OCI-LY7 (cell line): ENCODE data around the gene IBTK. TPM values are rescaled to one million over a fixed set of nuclear protein-coding genes. Genes with fewer than 3 reads are reported as not detected.
A peak's percentile ranks its signal among the peaks of the same experiment; 100 is the strongest.

ENCODE experiments used
- BruUV-seq: library from RNA; stranded (reverse); fragments of 400-500 nt; replicated peaks from 2 replicates; lab custom pipeline; 2021; lab: Mats Ljungman, UMichigan
- CTCF ChIA-PET: fragments of 300-600 bp; sonication (Branson Sonifier 250); formaldehyde crosslinking; loops from one replicate; lab custom pipeline; 2022; ENCODE audit warnings: antibody characterized with exemption; ENCODE audit not compliant: unreplicated experiment; lab: Charles Lee
- POLR2A ChIA-PET: fragments of 300-600 bp; sonication (Branson Sonifier 250); formaldehyde crosslinking; loops from one replicate; lab custom pipeline; 2022; ENCODE audit warnings: antibody characterized with exemption; lab: Charles Lee
- DNase-seq: peaks from one replicate; pipeline ENCODE4 v3.0.0-alpha.2; 2015; ENCODE audit warnings: low spot score
- H2AFZ ChIP-seq: fragments of 200-600 bp; sonication (generic), shearing (Covaris generic); 2 replicates; pipeline ENCODE4 v1.6.1; 2014; ENCODE audit warnings: mild to moderate bottlenecking, antibody characterized with exemption, low read length, moderate library complexity
- H3K27ac ChIP-seq: fragments of 200-600 bp; sonication (generic); 2 replicates; pipeline ENCODE4 v1.5.1; 2014; ENCODE audit warnings: mixed run types, low read depth, mild to moderate bottlenecking, moderate library complexity, low read length, inconsistent platforms; ENCODE audit not compliant: poor library complexity, severe bottlenecking
- H3K36me3 ChIP-seq: fragments of 200-600 bp; sonication (generic); 2 replicates; pipeline ENCODE4 v1.6.1; 2014; ENCODE audit warnings: mild to moderate bottlenecking, antibody characterized with exemption, low read length, moderate library complexity, mixed read lengths; ENCODE audit not compliant: insufficient read depth
- H3K4me1 ChIP-seq: fragments of 200-600 bp; sonication (generic); 2 replicates; pipeline ENCODE4 v1.5.1; 2014; ENCODE audit warnings: mild to moderate bottlenecking, low read length; ENCODE audit not compliant: insufficient read depth, poor library complexity, severe bottlenecking
- H3K4me2 ChIP-seq: fragments of 200-600 bp; sonication (generic); 2 replicates; pipeline ENCODE4 v1.6.1; 2014; ENCODE audit warnings: mild to moderate bottlenecking, low read length
- H3K4me3 ChIP-seq: fragments of 200-600 bp; sonication (generic); 2 replicates; pipeline ENCODE4 v1.5.1; 2014; ENCODE audit warnings: mild to moderate bottlenecking, low read depth, low read length; ENCODE audit not compliant: poor library complexity, severe bottlenecking
- H3K79me2 ChIP-seq: fragments of 200-600 bp; sonication (generic); 2 replicates; pipeline ENCODE4 v1.6.1; 2016; ENCODE audit warnings: low read depth, mild to moderate bottlenecking, low read length, moderate library complexity, mixed read lengths; ENCODE audit not compliant: insufficient read depth
- H3K9me2 ChIP-seq: fragments of 200-600 bp; sonication (generic); 2 replicates; pipeline ENCODE4 v1.6.1; 2016; ENCODE audit warnings: mild to moderate bottlenecking, low read length, mixed read lengths; ENCODE audit not compliant: insufficient read depth
- H3K9me3 ChIP-seq: fragments of 200-600 bp; sonication (generic); 2 replicates; pipeline ENCODE4 v1.6.1; 2014; ENCODE audit warnings: mild to moderate bottlenecking, mixed run types, low read length, mixed read lengths
- H4K20me1 ChIP-seq: fragments of 200-600 bp; sonication (generic); 2 replicates; pipeline ENCODE4 v1.6.1; 2014; ENCODE audit warnings: mild to moderate bottlenecking, antibody characterized with exemption, low read length, moderate library complexity, mixed read lengths; ENCODE audit not compliant: insufficient read depth
- CTCF ChIP-seq: fragments of 200-600 bp; sonication (generic); conservative IDR thresholded peaks from 2 replicates; pipeline ENCODE4 v1.5.1; 2014; ENCODE audit warnings: mild to moderate bottlenecking, antibody characterized with exemption, low read length, moderate library complexity, mixed read lengths
- EZH2phosphoT487 ChIP-seq: fragments of 200-600 bp; sonication (generic); IDR thresholded peaks from 2 replicates; pipeline ENCODE4 v1.6.1; 2018; ENCODE audit warnings: low read depth, borderline replicate concordance, mild to moderate bottlenecking, mixed run types, antibody characterized with exemption, low read length, moderate library complexity, mixed read lengths
- intact Hi-C: fragments of 100-400 bp; cut with micrococcal nuclease; formaldehyde crosslinking; loops from one replicate; pipeline ENCODE4 v1.10.0; 2022; ENCODE audit not compliant: unreplicated experiment
- total RNA-seq, 2 experiments: library from RNA; depleted of rRNA in 1 of 2; stranded (reverse); fragments of >200 nt in 1 of 2; shearing (Covaris generic) in 1 of 2; gene quantifications; 2 replicates each; pipeline ENCODE4 v1.2.3, GENCODE V29; 2014 to 2022

Gene IBTK
- total RNA-seq, 2 experiments from 2014 or later, result 18.6 to 31.0 TPM

- CTCF ChIA-PET, result no interaction called here
- intact Hi-C loops, result loop anchor here (5.0 kb wide), 2 partner anchors 822 to 947 kb away; partner anchors contain the start of genes DOP1A, PGM3, RWDD2A and UBE3D
- POLR2A ChIA-PET, result no interaction called here
- TF ChIP-seq CTCF (no peak), EZH2phosphoT487 (no peak)
- peaks cover 26% of the 10 kb centered on the region for H3K4me1 ChIP-seq
- H3K9me2 ChIP-seq, result no peaks in the 10 kb centered on the region
- no peaks in the 10 kb centered on the region for H4K20me1 ChIP-seq
- H3K36me3 ChIP-seq, result peaks cover 30% of the 10 kb centered on the region
- no peak overlapping the region for H2AFZ ChIP-seq
- no peak overlapping the region for H3K27ac ChIP-seq
- H3K4me2 ChIP-seq, result peak overlapping the region; percentile 82
- no peaks in the 10 kb centered on the region for H3K9me3 ChIP-seq
- BruUV-seq, result no TSS peak
- DNase-seq, result no peak
- H3K79me2 ChIP-seq, result peaks cover 61% of the 10 kb centered on the region
- H3K4me3 ChIP-seq, result no peak overlapping the region
Observed at GRCh38 chr6:82245376-82245775, 2.2 kb downstream of the IBTK start.

GRCh38 chr6:82243884-82244283 is 3.7 kb downstream of the IBTK start:
- POLR2A ChIA-PET, result interaction anchor here (0.6 to 1.2 kb wide), 3 partner anchors 14 to 46 kb away, joined by 3 to 4 read pairs (median 3); no protein-coding TSS in a partner anchor
- no peak for TF ChIP-seq EZH2phosphoT487
- TF ChIP-seq CTCF, result no peak
- CTCF ChIA-PET, result no interaction called here
- Histone ChIP-seq H3K9me2 (no peaks in the 10 kb centered on the region), H3K4me3 (no peak overlapping the region), H3K4me2 (no peak overlapping the region), H3K4me1 (peaks cover 26% of the 10 kb centered on the region), H3K36me3 (peaks cover 45% of the 10 kb centered on the region), H3K79me2 (peaks cover 72% of the 10 kb centered on the region), H4K20me1 (no peaks in the 10 kb centered on the region), H3K27ac (no peak overlapping the region), H2AFZ (no peak overlapping the region), H3K9me3 (peaks cover 6% of the 10 kb centered on the region; the same call in 1 of the 2 replicates)
- no TSS peak for BruUV-seq
- no peak for DNase-seq
- intact Hi-C loops, result no loop called here

GRCh38 chr6:82240186-82240585 is 7.4 kb downstream of the IBTK start:
- H3K4me3 ChIP-seq, result no peak overlapping the region
- CTCF ChIA-PET, result no interaction called here
- H3K79me2 ChIP-seq, result peaks cover 65% of the 10 kb centered on the region

More at GRCh38 chr6:82240186-82240585, 7.4 kb downstream of the IBTK start:
- H3K36me3 ChIP-seq, result peaks cover 73% of the 10 kb centered on the region
- POLR2A ChIA-PET, result interaction anchor here (1.3 to 2.1 kb wide), 2 partner anchors 8 to 10 kb away, joined by 4 to 7 read pairs; no protein-coding TSS in a partner anchor
- no peak overlapping the region for H2AFZ ChIP-seq
- H3K4me2 ChIP-seq, result no peak overlapping the region
- no peaks in the 10 kb centered on the region for H3K9me2 ChIP-seq
- intact Hi-C loops, result no loop called here
- H3K27ac ChIP-seq, result no peak overlapping the region
- no peaks in the 10 kb centered on the region for H4K20me1 ChIP-seq
- DNase-seq, result no peak
- BruUV-seq, result no TSS peak
- H3K9me3 ChIP-seq, result peaks cover 6% of the 10 kb centered on the region; the same call in 1 of the 2 replicates
- H3K4me1 ChIP-seq, result peaks cover 5% of the 10 kb centered on the region
- TF ChIP-seq CTCF (no peak), EZH2phosphoT487 (no peak)
